Measurements from ENCODE around the gene DSCAML1.

The DSCAML1 gene

GRCh38 chr11:117664897-117665296 lies 132.1 kb downstream of the DSCAML1 start:
- Histone ChIP-seq H2AK5ac (ENCODE audit: low read length) (no peak overlapping the region), H4K12ac (ENCODE audit: low read depth, low read length) (no peak overlapping the region), H3K79me2 (ENCODE audit: control insufficient read depth, insufficient read depth, low read length, poor library complexity) (no peaks in the 10 kb centered on the region), H2AFZ (ENCODE audit: insufficient read depth, low read length, poor library complexity) (no peak overlapping the region), H3K27ac (ENCODE audit: low read depth, low read length) (no peak overlapping the region), H3K9me3 (ENCODE audit: insufficient read depth, low read depth, low read length) (no peaks in the 10 kb centered on the region), H3K18ac (ENCODE audit: low read length) (no peak overlapping the region), H3K4ac (ENCODE audit: low read depth, low read length) (no peak overlapping the region), H3K9ac (ENCODE audit: low read length) (no peak overlapping the region), H3K4me1 (ENCODE audit: control insufficient read depth in 1 of 2, insufficient read depth in 2 of 2, low read length in 2 of 2) (peaks cover 1 to 7% of the 10 kb centered on the region in 2 experiments), H3K4me2 (ENCODE audit: low read length) (no peak overlapping the region), H2BK12ac (ENCODE audit: low read length) (no peak overlapping the region), H3K23ac (ENCODE audit: low read length) (no peak overlapping the region), H3K79me1 (ENCODE audit: low read length) (no peaks in the 10 kb centered on the region), H3K14ac (ENCODE audit: low read length) (no peak overlapping the region), H4K8ac (ENCODE audit: low read depth, low read length) (no peak overlapping the region), H4K91ac (ENCODE audit: low read depth, low read length) (no peak overlapping the region), H2BK5ac (ENCODE audit: low read depth, low read length, poor library complexity) (no peak overlapping the region), H3K4me3 (ENCODE audit: low read depth, low read length) (no peak overlapping the region), H2BK120ac (ENCODE audit: insufficient read depth, low read length, poor library complexity) (no peak overlapping the region), H3K27me3 (ENCODE audit: insufficient read depth, low read length) (no peaks in the 10 kb centered on the region), H3K36me3 (ENCODE audit: control insufficient read depth in 1 of 2, insufficient read depth in 2 of 2, low read length in 2 of 2) (no peaks in the 10 kb centered on the region)
- no peak for DNase-seq
- whole genome bisulfite sequencing (ENCODE audit: extremely low coverage, insufficient coverage, insufficient read length): no CpG with 5 or more reads among the region's 8 CpGs

GRCh38 chr11:117663821-117664220 lies 133.2 kb downstream of the DSCAML1 start:
- H3K4ac ChIP-seq (ENCODE audit: low read depth, low read length): no peak overlapping the region
- no peaks in the 10 kb centered on the region for H3K9me3 ChIP-seq (ENCODE audit: insufficient read depth, low read depth, low read length)
- H3K27me3 ChIP-seq (ENCODE audit: insufficient read depth, low read length): no peaks in the 10 kb centered on the region
- H4K91ac ChIP-seq (ENCODE audit: low read depth, low read length): no peak overlapping the region
- no peak for DNase-seq
- H3K79me2 ChIP-seq (ENCODE audit: control insufficient read depth, insufficient read depth, low read length, poor library complexity): no peaks in the 10 kb centered on the region
- H3K4me3 ChIP-seq (ENCODE audit: low read depth, low read length): no peak overlapping the region
- H2BK12ac ChIP-seq (ENCODE audit: low read length): no peak overlapping the region
- H3K23ac ChIP-seq (ENCODE audit: low read length): no peak overlapping the region
- WGBS (ENCODE audit: extremely low coverage, insufficient coverage, insufficient read length): no CpG with 5 or more reads among the region's 11 CpGs
- H4K12ac ChIP-seq (ENCODE audit: low read depth, low read length): no peak overlapping the region
- H3K4me1 ChIP-seq (ENCODE audit: control insufficient read depth in 1 of 2, insufficient read depth in 2 of 2, low read length in 2 of 2): peaks cover 1 to 7% of the 10 kb centered on the region in 2 experiments
- H3K14ac ChIP-seq (ENCODE audit: low read length): no peak overlapping the region
- no peak overlapping the region for H3K9ac ChIP-seq (ENCODE audit: low read length)
- no peak overlapping the region for H2BK120ac ChIP-seq (ENCODE audit: insufficient read depth, low read length, poor library complexity)
- no peak overlapping the region for H2BK5ac ChIP-seq (ENCODE audit: low read depth, low read length, poor library complexity)
- H4K8ac ChIP-seq (ENCODE audit: low read depth, low read length): no peak overlapping the region
- no peak overlapping the region for H3K18ac ChIP-seq (ENCODE audit: low read length)
- no peak overlapping the region for H2AK5ac ChIP-seq (ENCODE audit: low read length)
- no peak overlapping the region for H3K4me2 ChIP-seq (ENCODE audit: low read length)
- no peak overlapping the region for H3K27ac ChIP-seq (ENCODE audit: low read depth, low read length)
- H3K36me3 ChIP-seq (ENCODE audit: control insufficient read depth in 1 of 2, insufficient read depth in 2 of 2, low read length in 2 of 2): no peaks in the 10 kb centered on the region
- no peak overlapping the region for H2AFZ ChIP-seq (ENCODE audit: insufficient read depth, low read length, poor library complexity)
- no peaks in the 10 kb centered on the region for H3K79me1 ChIP-seq (ENCODE audit: low read length)

- H3K9ac ChIP-seq (ENCODE audit: low read length): no peak overlapping the region
- H3K9me3 ChIP-seq (ENCODE audit: insufficient read depth, low read depth, low read length): no peaks in the 10 kb centered on the region
- no peak overlapping the region for H3K14ac ChIP-seq (ENCODE audit: low read length)
- no peak overlapping the region for H3K4me2 ChIP-seq (ENCODE audit: low read length)
- H3K4me3 ChIP-seq (ENCODE audit: low read depth, low read length): no peak overlapping the region
- H3K79me1 ChIP-seq (ENCODE audit: low read length): no peaks in the 10 kb centered on the region
- peaks cover 1 to 7% of the 10 kb centered on the region in 2 experiments for H3K4me1 ChIP-seq (ENCODE audit: control insufficient read depth in 1 of 2, insufficient read depth in 2 of 2, low read length in 2 of 2)
- H2AFZ ChIP-seq (ENCODE audit: insufficient read depth, low read length, poor library complexity): no peak overlapping the region
- H3K27ac ChIP-seq (ENCODE audit: low read depth, low read length): no peak overlapping the region
- no peak overlapping the region for H3K23ac ChIP-seq (ENCODE audit: low read length)
- H2BK120ac ChIP-seq (ENCODE audit: insufficient read depth, low read length, poor library complexity): no peak overlapping the region
- H4K91ac ChIP-seq (ENCODE audit: low read depth, low read length): no peak overlapping the region
- no peak overlapping the region for H3K4ac ChIP-seq (ENCODE audit: low read depth, low read length)
- no peak overlapping the region for H2AK5ac ChIP-seq (ENCODE audit: low read length)
- no peak overlapping the region for H3K18ac ChIP-seq (ENCODE audit: low read length)
- H3K36me3 ChIP-seq (ENCODE audit: control insufficient read depth in 1 of 2, insufficient read depth in 2 of 2, low read length in 2 of 2): no peaks in the 10 kb centered on the region
- H4K8ac ChIP-seq (ENCODE audit: low read depth, low read length): no peak overlapping the region
- H4K12ac ChIP-seq (ENCODE audit: low read depth, low read length): no peak overlapping the region
- no peak overlapping the region for H2BK5ac ChIP-seq (ENCODE audit: low read depth, low read length, poor library complexity)
- DNase-seq: no peak
- H2BK12ac ChIP-seq (ENCODE audit: low read length): no peak overlapping the region
- H3K79me2 ChIP-seq (ENCODE audit: control insufficient read depth, insufficient read depth, low read length, poor library complexity): no peaks in the 10 kb centered on the region
- no peaks in the 10 kb centered on the region for H3K27me3 ChIP-seq (ENCODE audit: insufficient read depth, low read length)
- no CpG with 5 or more reads among the region's 5 CpGs for WGBS (ENCODE audit: extremely low coverage, insufficient coverage, insufficient read length)
Observed at GRCh38 chr11:117663414-117663813, 133.6 kb downstream of the DSCAML1 start.

- H3K4ac ChIP-seq (ENCODE audit: low read depth, low read length): no peak overlapping the region
- H3K27me3 ChIP-seq (ENCODE audit: insufficient read depth, low read length): no peaks in the 10 kb centered on the region
- H3K79me2 ChIP-seq (ENCODE audit: control insufficient read depth, insufficient read depth, low read length, poor library complexity): no peaks in the 10 kb centered on the region
- H3K36me3 ChIP-seq (ENCODE audit: control insufficient read depth in 1 of 2, insufficient read depth in 2 of 2, low read length in 2 of 2): no peaks in the 10 kb centered on the region
- no peak overlapping the region for H2BK12ac ChIP-seq (ENCODE audit: low read length)
- no peak overlapping the region for H4K8ac ChIP-seq (ENCODE audit: low read depth, low read length)
- no peak overlapping the region for H3K9ac ChIP-seq (ENCODE audit: low read length)
- H3K4me2 ChIP-seq (ENCODE audit: low read length): no peak overlapping the region
- no peak overlapping the region for H2BK5ac ChIP-seq (ENCODE audit: low read depth, low read length, poor library complexity)
- no peak overlapping the region for H2AFZ ChIP-seq (ENCODE audit: insufficient read depth, low read length, poor library complexity)
- peaks cover 1 to 7% of the 10 kb centered on the region in 2 experiments for H3K4me1 ChIP-seq (ENCODE audit: control insufficient read depth in 1 of 2, insufficient read depth in 2 of 2, low read length in 2 of 2)
- no peaks in the 10 kb centered on the region for H3K79me1 ChIP-seq (ENCODE audit: low read length)
- H3K27ac ChIP-seq (ENCODE audit: low read depth, low read length): no peak overlapping the region
- no peak overlapping the region for H4K12ac ChIP-seq (ENCODE audit: low read depth, low read length)
- H3K9me3 ChIP-seq (ENCODE audit: insufficient read depth, low read depth, low read length): no peaks in the 10 kb centered on the region
- no peak overlapping the region for H2BK120ac ChIP-seq (ENCODE audit: insufficient read depth, low read length, poor library complexity)
- H3K4me3 ChIP-seq (ENCODE audit: low read depth, low read length): no peak overlapping the region
- H2AK5ac ChIP-seq (ENCODE audit: low read length): no peak overlapping the region
- no CpG with 5 or more reads among the region's 14 CpGs for WGBS (ENCODE audit: extremely low coverage, insufficient coverage, insufficient read length)
- no peak overlapping the region for H3K14ac ChIP-seq (ENCODE audit: low read length)
- H4K91ac ChIP-seq (ENCODE audit: low read depth, low read length): no peak overlapping the region
- H3K18ac ChIP-seq (ENCODE audit: low read length): no peak overlapping the region
- H3K23ac ChIP-seq (ENCODE audit: low read length): no peak overlapping the region
- no peak for DNase-seq
Observed at GRCh38 chr11:117662671-117663269, 134.2 kb downstream of the DSCAML1 start.
